Stomach (tissue), 9 donors: ENCODE data around the gene MTHFR. TPM values are rescaled to one million over a fixed set of nuclear protein-coding genes. Genes with fewer than 3 reads are reported as not detected.

Source experiments
- DNase-seq, 2 donors: peaks; one replicate each; pipeline versions ENCODE4 v3.0.0 to v3.0.0-alpha.2; 2013 to 2019
- H3K27ac ChIP-seq, 5 donors: fragments of 200-600 bp in 4 of 5; sonication (generic) in 4 of 5; one replicate each; pipeline ENCODE4 v1.5.1; 2013 to 2019; ENCODE audit warnings: mild to moderate bottlenecking in 1 of 5, moderate library complexity in 1 of 5
- H3K27me3 ChIP-seq, 3 donors: fragments of 200-600 bp; sonication (generic); one replicate each; pipeline ENCODE4 v1.5.1; 2017 to 2019; ENCODE audit warnings: mixed run types in 1 of 3
- H3K36me3 ChIP-seq, 4 donors: fragments of 200-600 bp; sonication (generic); 1 replicate in 3 of 4; 2 replicates in 1 of 4; pipeline ENCODE4 v1.5.1; 2016 to 2019
- H3K4me1 ChIP-seq, 4 donors: fragments of 200-600 bp; sonication (generic); one replicate each; pipeline ENCODE4 v1.5.1; 2016 to 2019
- H3K4me3 ChIP-seq, 4 donors: fragments of 200-600 bp; sonication (generic) in 3 of 4; one replicate each; pipeline ENCODE4 v1.5.1; 2016 to 2019; ENCODE audit warnings: mild to moderate bottlenecking in 1 of 4
- H3K9me3 ChIP-seq, 4 donors: fragments of 200-600 bp; sonication (generic); one replicate each; pipeline ENCODE4 v1.5.1; 2016 to 2019
- CTCF ChIP-seq, 7 experiments: fragments of 450-650 bp in 4 of 7; fragments of 200-600 bp in 3 of 7; sonication (generic) in 3 of 7; IDR thresholded peaks; one replicate each; pipeline ENCODE4 v1.5.1; 2016 to 2019; ENCODE audit warnings: antibody characterized with exemption in 7 of 7, control low read depth in 2 of 7, mild to moderate bottlenecking in 1 of 7
- EP300 ChIP-seq: sonication (generic); formaldehyde crosslinking; IDR thresholded peaks from one replicate; pipeline ENCODE4 v1.6.1; 2017; ENCODE audit warnings: antibody characterized with exemption
- POLR2A ChIP-seq, 4 donors: fragments of 450-650 bp; IDR thresholded peaks; one replicate each; pipeline ENCODE4 v1.6.1; 2016; ENCODE audit warnings: antibody characterized with exemption in 4 of 4, control low read depth in 2 of 4, mild to moderate bottlenecking in 1 of 4, moderate library complexity in 1 of 4
- POLR2AphosphoS5 ChIP-seq, 3 donors: sonication (generic); formaldehyde crosslinking; IDR thresholded peaks; one replicate each; pipeline ENCODE4 v1.6.1; 2016; ENCODE audit warnings: antibody characterized with exemption in 3 of 3
- WGBS, 5 donors: extraction: QIAGEN DNeasy Blood & Tissue Kit in 3 of 5; methylation state at CpG; one replicate each; pipeline versions ENCODE4 v1.1.5 to v1.1.7; 2013 to 2018; 5-methylcytosine and 5-hydroxymethylcytosine counted together
- intact Hi-C: fragments of 100-400 bp; cut with DNase I; formaldehyde crosslinking; loops from one replicate; pipeline ENCODE4 v1.15.1; 2023; ENCODE audit warnings: low total_unique reads
- polyA plus RNA-seq, 3 donors: library from polyadenylated mRNA; stranded (reverse); fragments of 200-250 nt; gene quantifications; one replicate each; pipeline ENCODE4 v1.2.3, GENCODE V29; 2013
- total RNA-seq, 5 donors: library from RNA; depleted of rRNA; stranded (reverse); fragments of >200 nt; gene quantifications; one replicate each; pipeline versions ENCODE4 v1.1.0 to v1.2.3, GENCODE V29; 2014 to 2016
- donor health status: healthy with polysubstance abuse.
- donor health status: Bipolar disorder and iron deficiency.
- donor health status: healthy.

MTHFR gene
- total and polyA plus RNA-seq, 8 donors: 5.3 to 171 (median 49.1) TPM

GRCh38 chr1:11749996-11750395, 55.8 kb downstream of the MTHFR start:
- no peak overlapping the region for H3K4me3 ChIP-seq
- H3K27me3 ChIP-seq: no peaks in the 10 kb centered on the region
- peaks cover 11 to 38% (median 25%) of the 10 kb centered on the region in 4 donors for H3K4me1 ChIP-seq
- DNase-seq: no peak
- no peaks in the 10 kb centered on the region for H3K9me3 ChIP-seq
- intact Hi-C loops: no loop called here
- WGBS, 5 donors: 83 to 96% (median 95%) methylated on average over 15 of the region's 15 CpGs
- peaks cover 23 to 65% (median 60%) of the 10 kb centered on the region in 4 donors for H3K36me3 ChIP-seq
- TF ChIP-seq POLR2A (IDR thresholded peaks at IDR 0.05): no peak
- no peak for TF ChIP-seq POLR2AphosphoS5 (IDR thresholded peaks at IDR 0.05)
- no peak for TF ChIP-seq EP300
- TF ChIP-seq CTCF (IDR thresholded peaks at IDR 0.05): no peak
- H3K27ac ChIP-seq: no peak overlapping the region

- Histone ChIP-seq H3K27me3 (no peaks in the 10 kb centered on the region), H3K9me3 (no peaks in the 10 kb centered on the region), H3K36me3 (peaks cover 23 to 70% (median 61%) of the 10 kb centered on the region in 4 donors), H3K4me1 (peaks cover 11 to 39% (median 25%) of the 10 kb centered on the region in 4 donors), H3K4me3 (no peak overlapping the region), H3K27ac (no peak overlapping the region)
- 72 to 81% (median 77%) methylated on average over 9 of the region's 9 CpGs for WGBS, 5 donors
- TF ChIP-seq CTCF (IDR thresholded peaks at IDR 0.05) (peak in 3 of 7 experiments; percentile 58 to 61 (median 59)), POLR2A (IDR thresholded peaks at IDR 0.05) (no peak), EP300 (no peak), POLR2AphosphoS5 (IDR thresholded peaks at IDR 0.05) (no peak)
- peak; percentile 55 to 58 for DNase-seq
- intact Hi-C loops: no loop called here
Measured at GRCh38 chr1:11749203-11749689, 56.5 kb downstream of the MTHFR start.

GRCh38 chr1:11748294-11749202, 57.2 kb downstream of the MTHFR start:
- Histone ChIP-seq H3K27ac (no peak overlapping the region), H3K36me3 (peaks cover 23 to 76% (median 61%) of the 10 kb centered on the region in 4 donors), H3K27me3 (no peaks in the 10 kb centered on the region), H3K4me3 (no peak overlapping the region), H3K9me3 (no peaks in the 10 kb centered on the region), H3K4me1 (peaks cover 11 to 39% (median 25%) of the 10 kb centered on the region in 4 donors)
- intact Hi-C loops: no loop called here
- TF ChIP-seq POLR2AphosphoS5 (IDR thresholded peaks at IDR 0.05) (no peak), CTCF (IDR thresholded peaks at IDR 0.05) (no peak), EP300 (no peak), POLR2A (IDR thresholded peaks at IDR 0.05) (no peak)
- DNase-seq: no peak
- 91 to 95% (median 95%) methylated on average over 17 to 27 of the region's 27 CpGs for WGBS, 5 donors

- peak overlapping the region; percentile 4 to 65 (median 33) for H3K27ac ChIP-seq
- WGBS, 5 donors: 33 to 69% (median 58%) methylated on average over 17 to 20 of the region's 20 CpGs
- intact Hi-C loops: no loop called here
- peaks cover 23 to 76% (median 61%) of the 10 kb centered on the region in 4 donors for H3K36me3 ChIP-seq
- H3K4me1 ChIP-seq: peaks cover 16 to 49% (median 25%) of the 10 kb centered on the region in 4 donors
- H3K9me3 ChIP-seq: no peaks in the 10 kb centered on the region
- H3K4me3 ChIP-seq: no peak overlapping the region
- DNase-seq: peak in 1 of 2 donors; percentile 51
- no peaks in the 10 kb centered on the region for H3K27me3 ChIP-seq
- TF ChIP-seq POLR2A (IDR thresholded peaks at IDR 0.05) (no peak), CTCF (IDR thresholded peaks at IDR 0.05) (no peak), POLR2AphosphoS5 (IDR thresholded peaks at IDR 0.05) (no peak), EP300 (no peak)
Measured at GRCh38 chr1:11746795-11747487, 58.8 kb downstream of the MTHFR start.
